ENCODE results near the gene FBRSL1. TPM values are rescaled to one million over a fixed set of nuclear protein-coding genes. Genes with fewer than 3 reads are reported as not detected.
"Not testable (repeated sequence)": the region's sequence is repeated elsewhere in the genome, so short reads cannot be mapped to it uniquely, and the experiment has no call there.

Gene FBRSL1
- total RNA-seq, 1 experiment from 2014 or later: 130 TPM

GRCh38 chr12:132530851-132531250, 40.9 kb downstream of the FBRSL1 start:
- intact Hi-C loops (cut with micrococcal nuclease; ENCODE audit: unreplicated experiment): no loop called here
- Histone ChIP-seq H3K9me3 (ENCODE audit: low read depth, low read length, poor library complexity, severe bottlenecking) (no peaks in the 10 kb centered on the region), H3K4me3 (ENCODE audit: low read depth, low read length, poor library complexity, severe bottlenecking) (no peak overlapping the region), H3K4me1 (ENCODE audit: insufficient read depth, low read length, poor library complexity, severe bottlenecking) (no peaks in the 10 kb centered on the region), H3K27me3 (replicated peaks; ENCODE audit: insufficient read depth, low read depth, low read length, poor library complexity) (no peaks in the 10 kb centered on the region), H3K27ac (ENCODE audit: low read depth, low read length, poor library complexity, severe bottlenecking) (no peak overlapping the region), H3K36me3 (ENCODE audit: insufficient read depth, low read length, poor library complexity, severe bottlenecking) (no peaks in the 10 kb centered on the region)
- CTCF ChIA-PET: no interaction called here
- TF ChIP-seq CTCF (conservative IDR thresholded peaks at IDR 0.05; ENCODE audit: low read depth, low read length): no peak
- no peak for TF ChIP-seq EZH2 (IDR thresholded peaks at IDR 0.05; ENCODE audit: borderline replicate concordance, low read depth, low read length, poor library complexity, severe bottlenecking)
- no peak for DNase-seq (ENCODE audit: low spot score)
- POLR2A ChIA-PET (ENCODE audit: low non-redundant PET): no interaction called here
- BruUV-seq (replicated peaks): no TSS peak

GRCh38 chr12:132532711-132533583, 43.0 kb downstream of the FBRSL1 start:
- H3K4me3 ChIP-seq (ENCODE audit: low read depth, low read length, poor library complexity, severe bottlenecking); DNase-seq (ENCODE audit: low spot score); CTCF ChIA-PET; BruUV-seq (replicated peaks); H3K36me3 ChIP-seq (ENCODE audit: insufficient read depth, low read length, poor library complexity, severe bottlenecking); H3K4me1 ChIP-seq (ENCODE audit: insufficient read depth, low read length, poor library complexity, severe bottlenecking); H3K27me3 ChIP-seq (replicated peaks; ENCODE audit: insufficient read depth, low read depth, low read length, poor library complexity); POLR2A ChIA-PET (ENCODE audit: low non-redundant PET); H3K27ac ChIP-seq (ENCODE audit: low read depth, low read length, poor library complexity, severe bottlenecking); H3K9me3 ChIP-seq (ENCODE audit: low read depth, low read length, poor library complexity, severe bottlenecking); intact Hi-C loops (cut with micrococcal nuclease; ENCODE audit: unreplicated experiment): not testable (repeated sequence)

GRCh38 chr12:132533584-132533958, 43.6 kb downstream of the FBRSL1 start:
- Histone ChIP-seq H3K27me3 (replicated peaks; ENCODE audit: insufficient read depth, low read depth, low read length, poor library complexity) (no peaks in the 10 kb centered on the region), H3K9me3 (ENCODE audit: low read depth, low read length, poor library complexity, severe bottlenecking) (no peaks in the 10 kb centered on the region), H3K4me1 (ENCODE audit: insufficient read depth, low read length, poor library complexity, severe bottlenecking) (no peaks in the 10 kb centered on the region), H3K36me3 (ENCODE audit: insufficient read depth, low read length, poor library complexity, severe bottlenecking) (no peaks in the 10 kb centered on the region), H3K4me3 (ENCODE audit: low read depth, low read length, poor library complexity, severe bottlenecking) (no peak overlapping the region), H3K27ac (ENCODE audit: low read depth, low read length, poor library complexity, severe bottlenecking) (no peak overlapping the region)
- ChIA-PET POLR2A (ENCODE audit: low non-redundant PET) (no interaction called here), CTCF (no interaction called here)
- no TSS peak for BruUV-seq (replicated peaks)
- no peak for TF ChIP-seq CTCF (conservative IDR thresholded peaks at IDR 0.05; ENCODE audit: low read depth, low read length)
- intact Hi-C loops (cut with micrococcal nuclease; ENCODE audit: unreplicated experiment): no loop called here
- DNase-seq (ENCODE audit: low spot score): no peak

- Histone ChIP-seq H3K4me3 (ENCODE audit: low read depth, low read length, poor library complexity, severe bottlenecking) (no peak overlapping the region), H3K9me3 (ENCODE audit: low read depth, low read length, poor library complexity, severe bottlenecking) (no peaks in the 10 kb centered on the region), H3K36me3 (ENCODE audit: insufficient read depth, low read length, poor library complexity, severe bottlenecking) (no peaks in the 10 kb centered on the region), H3K27ac (ENCODE audit: low read depth, low read length, poor library complexity, severe bottlenecking) (no peak overlapping the region), H3K4me1 (ENCODE audit: insufficient read depth, low read length, poor library complexity, severe bottlenecking) (no peaks in the 10 kb centered on the region), H3K27me3 (replicated peaks; ENCODE audit: insufficient read depth, low read depth, low read length, poor library complexity) (no peaks in the 10 kb centered on the region)
- BruUV-seq (replicated peaks): no TSS peak
- TF ChIP-seq CTCF (conservative IDR thresholded peaks at IDR 0.05; ENCODE audit: low read depth, low read length) (no peak), EZH2 (IDR thresholded peaks at IDR 0.05; ENCODE audit: borderline replicate concordance, low read depth, low read length, poor library complexity, severe bottlenecking) (no peak)
- intact Hi-C loops (cut with micrococcal nuclease; ENCODE audit: unreplicated experiment): no loop called here
- ChIA-PET POLR2A (ENCODE audit: low non-redundant PET) (no interaction called here), CTCF (no interaction called here)
- no peak for DNase-seq (ENCODE audit: low spot score)
Measured at GRCh38 chr12:132534076-132534475, 44.1 kb downstream of the FBRSL1 start.
